ENCODE data around the gene CCDC157. TPM values are rescaled to one million over a fixed set of nuclear protein-coding genes. Genes with fewer than 3 reads are reported as not detected.

The CCDC157 gene
- total RNA-seq, 1 donor = 2.9 TPM

DNA sequence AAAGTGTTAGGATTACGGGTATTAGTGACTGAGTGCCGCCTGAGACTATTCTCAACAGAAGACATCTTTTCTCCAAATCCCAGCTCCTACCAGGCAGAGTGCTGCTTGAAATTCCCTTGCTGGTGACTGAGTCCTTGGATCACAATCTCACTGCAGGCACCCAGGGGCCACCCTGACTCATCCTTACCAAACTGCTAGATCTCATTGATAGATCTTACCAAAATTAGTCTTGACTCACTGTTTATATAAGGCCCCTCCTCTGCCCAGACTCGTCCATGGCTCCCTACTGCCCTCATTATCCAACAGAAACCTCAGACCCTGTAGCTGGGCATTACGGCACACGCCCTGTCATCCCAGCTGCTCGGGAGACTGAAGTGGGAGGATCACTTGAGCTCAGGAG lies 44.8 kb upstream of the CCDC157 start:
- Histone ChIP-seq H3K79me2 (ENCODE audit: insufficient read depth, low read length) (peaks cover 86% of the 10 kb centered on the region), H3K9me3 (ENCODE audit: low read depth, low read length) (no peaks in the 10 kb centered on the region), H3K36me3 (ENCODE audit: insufficient read depth, low read length) (peaks cover 10% of the 10 kb centered on the region), H3K27ac (ENCODE audit: low read depth, low read length) (peak overlapping the region; percentile 72), H3K4me2 (ENCODE audit: insufficient read depth, low read length) (peak overlapping the region; percentile 69), H3K4me1 (ENCODE audit: insufficient read depth, low read length) (peaks cover 70% of the 10 kb centered on the region), H4K20me1 (ENCODE audit: insufficient read depth, low read length) (peaks cover 83% of the 10 kb centered on the region), H2AFZ (ENCODE audit: low read length) (no peak overlapping the region), H3K4me3 (ENCODE audit: insufficient read depth, low read length) (no peak overlapping the region), H3K27me3 (ENCODE audit: insufficient read depth, low read length) (no peaks in the 10 kb centered on the region)
- peak; percentile 94 for DNase-seq (ENCODE audit: insufficient read length, low spot score, missing footprints)
- TF ChIP-seq, protein P1, sequence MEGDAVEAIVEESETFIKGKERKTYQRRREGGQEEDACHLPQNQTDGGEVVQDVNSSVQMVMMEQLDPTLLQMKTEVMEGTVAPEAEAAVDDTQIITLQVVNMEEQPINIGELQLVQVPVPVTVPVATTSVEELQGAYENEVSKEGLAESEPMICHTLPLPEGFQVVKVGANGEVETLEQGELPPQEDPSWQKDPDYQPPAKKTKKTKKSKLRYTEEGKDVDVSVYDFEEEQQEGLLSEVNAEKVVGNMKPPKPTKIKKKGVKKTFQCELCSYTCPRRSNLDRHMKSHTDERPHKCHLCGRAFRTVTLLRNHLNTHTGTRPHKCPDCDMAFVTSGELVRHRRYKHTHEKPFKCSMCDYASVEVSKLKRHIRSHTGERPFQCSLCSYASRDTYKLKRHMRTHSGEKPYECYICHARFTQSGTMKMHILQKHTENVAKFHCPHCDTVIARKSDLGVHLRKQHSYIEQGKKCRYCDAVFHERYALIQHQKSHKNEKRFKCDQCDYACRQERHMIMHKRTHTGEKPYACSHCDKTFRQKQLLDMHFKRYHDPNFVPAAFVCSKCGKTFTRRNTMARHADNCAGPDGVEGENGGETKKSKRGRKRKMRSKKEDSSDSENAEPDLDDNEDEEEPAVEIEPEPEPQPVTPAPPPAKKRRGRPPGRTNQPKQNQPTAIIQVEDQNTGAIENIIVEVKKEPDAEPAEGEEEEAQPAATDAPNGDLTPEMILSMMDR (IDR thresholded peaks at IDR 0.05; ENCODE audit: extremely low read depth, low read depth, low read length) = no peak

DNA sequence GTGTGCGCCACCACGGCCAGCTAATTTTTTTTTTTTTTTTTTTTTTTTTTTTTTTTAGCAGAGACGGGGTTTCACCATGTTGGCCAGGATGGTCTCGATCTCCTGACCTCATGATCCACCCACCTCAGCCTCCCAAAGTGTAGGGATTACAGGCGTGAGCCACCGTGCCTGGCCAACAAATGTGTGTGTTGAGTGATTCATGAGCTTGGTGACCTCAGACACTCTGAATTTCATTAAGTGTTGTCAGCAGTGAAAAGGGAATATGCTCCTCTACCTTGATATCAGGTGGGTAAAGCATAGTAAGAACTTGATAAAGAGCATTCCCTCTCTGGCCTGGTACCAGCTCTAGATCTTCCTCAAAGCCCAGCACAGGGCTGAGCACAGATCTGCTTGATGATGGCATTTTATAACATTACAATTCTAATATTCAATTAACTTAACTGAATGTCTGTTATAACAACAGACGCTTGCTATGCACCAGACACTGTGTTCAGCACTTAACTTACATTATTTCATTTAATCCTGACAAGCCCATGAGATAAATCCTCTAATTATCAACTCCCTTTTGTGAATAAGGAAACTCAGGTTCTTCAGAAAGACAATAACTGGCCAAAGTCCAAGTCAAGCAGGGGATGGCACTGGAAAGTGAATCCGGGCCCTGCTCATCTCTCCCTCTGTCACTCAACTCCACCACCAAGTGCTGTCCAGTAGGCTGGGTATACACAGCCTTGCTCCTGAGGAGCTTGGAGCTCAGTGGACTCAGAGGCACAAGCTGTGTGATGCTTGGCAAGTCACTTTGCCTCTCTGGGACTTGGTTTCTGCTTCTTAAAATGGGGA lies 43.1 kb upstream of the CCDC157 start:
- Histone ChIP-seq H3K36me3 (ENCODE audit: insufficient read depth, low read length) (peaks cover 10% of the 10 kb centered on the region), H3K4me1 (ENCODE audit: insufficient read depth, low read length) (peaks cover 73% of the 10 kb centered on the region), H2AFZ (ENCODE audit: low read length) (no peak overlapping the region), H3K27me3 (ENCODE audit: insufficient read depth, low read length) (no peaks in the 10 kb centered on the region), H3K4me2 (ENCODE audit: insufficient read depth, low read length) (no peak overlapping the region), H3K4me3 (ENCODE audit: insufficient read depth, low read length) (no peak overlapping the region), H4K20me1 (ENCODE audit: insufficient read depth, low read length) (peaks cover 81% of the 10 kb centered on the region), H3K9me3 (ENCODE audit: low read depth, low read length) (no peaks in the 10 kb centered on the region), H3K27ac (ENCODE audit: low read depth, low read length) (no peak overlapping the region), H3K79me2 (ENCODE audit: insufficient read depth, low read length) (peaks cover 87% of the 10 kb centered on the region)
- peak; percentile 42 for DNase-seq (ENCODE audit: insufficient read length, low spot score, missing footprints)
- TF ChIP-seq, protein P1 (IDR thresholded peaks at IDR 0.05; ENCODE audit: extremely low read depth, low read depth, low read length) = no peak

DNA sequence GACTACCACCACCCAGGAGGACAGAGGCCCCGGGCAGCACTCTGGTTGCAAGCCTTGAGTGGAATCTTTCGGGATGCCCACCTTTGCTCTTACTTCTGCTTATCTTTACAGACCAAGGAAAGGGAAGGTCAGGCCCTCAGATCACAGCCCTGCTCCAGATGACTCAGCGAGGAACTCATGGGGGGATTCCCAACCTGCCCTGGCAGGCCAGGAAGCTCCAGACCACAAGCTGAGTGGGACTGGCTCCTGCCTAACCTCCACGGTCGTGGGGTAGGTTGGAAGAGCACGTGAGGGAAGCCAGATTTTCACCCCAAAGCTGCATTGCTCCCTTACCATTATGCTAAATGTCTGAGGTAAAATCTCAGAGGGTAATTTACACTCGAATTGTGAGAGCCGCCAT lies 41.9 kb upstream of the CCDC157 start:
- Histone ChIP-seq H3K4me2 (ENCODE audit: insufficient read depth, low read length) (no peak overlapping the region), H4K20me1 (ENCODE audit: insufficient read depth, low read length) (peaks cover 81% of the 10 kb centered on the region), H3K36me3 (ENCODE audit: insufficient read depth, low read length) (peaks cover 10% of the 10 kb centered on the region), H3K27me3 (ENCODE audit: insufficient read depth, low read length) (no peaks in the 10 kb centered on the region), H3K79me2 (ENCODE audit: insufficient read depth, low read length) (peaks cover 87% of the 10 kb centered on the region), H2AFZ (ENCODE audit: low read length) (no peak overlapping the region), H3K9me3 (ENCODE audit: low read depth, low read length) (no peaks in the 10 kb centered on the region), H3K4me1 (ENCODE audit: insufficient read depth, low read length) (peaks cover 63% of the 10 kb centered on the region), H3K27ac (ENCODE audit: low read depth, low read length) (no peak overlapping the region), H3K4me3 (ENCODE audit: insufficient read depth, low read length) (no peak overlapping the region)
- TF ChIP-seq, protein P1 (IDR thresholded peaks at IDR 0.05; ENCODE audit: extremely low read depth, low read depth, low read length) = no peak
- DNase-seq (ENCODE audit: insufficient read length, low spot score, missing footprints) = peak; percentile 23

DNA sequence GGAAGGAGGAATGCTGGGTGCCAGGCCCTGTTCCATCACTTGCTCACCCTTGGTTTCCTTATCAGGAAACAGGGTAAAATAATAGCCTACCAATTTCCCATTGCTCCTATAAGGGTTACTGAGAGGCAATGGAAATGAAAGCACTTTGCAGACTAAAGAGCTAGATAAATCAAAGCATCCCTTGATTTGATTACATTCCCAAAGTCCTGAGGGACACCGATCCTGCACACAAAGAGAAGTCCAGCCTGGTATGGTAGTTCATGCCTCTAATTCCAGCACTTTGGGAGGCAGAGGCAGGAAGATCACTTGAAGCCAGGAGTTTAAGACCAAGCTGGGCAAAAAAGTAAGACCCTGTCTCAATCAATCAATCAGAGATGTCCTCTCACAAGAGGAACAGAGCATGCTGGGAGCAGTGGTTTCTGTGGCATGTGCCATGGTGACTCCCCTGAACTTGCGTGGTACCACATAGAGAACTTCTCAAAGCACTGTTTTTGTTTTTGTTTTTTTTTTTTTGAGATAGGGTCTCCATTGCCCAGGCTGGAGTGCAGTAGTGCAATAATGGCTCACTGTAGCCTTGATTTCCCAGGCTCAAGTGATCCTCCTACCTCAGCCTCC lies 40.7 kb upstream of the CCDC157 start:
- no peak overlapping the region for H3K27ac ChIP-seq (ENCODE audit: low read depth, low read length)
- H3K27me3 ChIP-seq (ENCODE audit: insufficient read depth, low read length) = no peaks in the 10 kb centered on the region
- peaks cover 81% of the 10 kb centered on the region for H4K20me1 ChIP-seq (ENCODE audit: insufficient read depth, low read length)
- TF ChIP-seq, protein P1 (IDR thresholded peaks at IDR 0.05; ENCODE audit: extremely low read depth, low read depth, low read length) = no peak
- H3K4me3 ChIP-seq (ENCODE audit: insufficient read depth, low read length) = no peak overlapping the region
- DNase-seq (ENCODE audit: insufficient read length, low spot score, missing footprints) = no peak
- H3K9me3 ChIP-seq (ENCODE audit: low read depth, low read length) = no peaks in the 10 kb centered on the region
- H3K36me3 ChIP-seq (ENCODE audit: insufficient read depth, low read length) = peaks cover 20% of the 10 kb centered on the region
- no peak overlapping the region for H2AFZ ChIP-seq (ENCODE audit: low read length)
- H3K4me2 ChIP-seq (ENCODE audit: insufficient read depth, low read length) = no peak overlapping the region
- peaks cover 52% of the 10 kb centered on the region for H3K4me1 ChIP-seq (ENCODE audit: insufficient read depth, low read length)
- H3K79me2 ChIP-seq (ENCODE audit: insufficient read depth, low read length) = peaks cover 87% of the 10 kb centered on the region
